Right atrium auricular region (tissue), 2 donors: ENCODE data around the gene SLC41A2. TPM values are rescaled to one million over a fixed set of nuclear protein-coding genes. Genes with fewer than 3 reads are reported as not detected.

ENCODE experiments used
- DNase-seq: peaks from one replicate; pipeline ENCODE4 v3.0.0-alpha.2; 2019; ENCODE audit warnings: low spot score
- H3K27ac ChIP-seq, 2 donors: fragments of 200-600 bp; sonication (generic); 1 replicate in 1 of 2; 2 replicates in 1 of 2; pipeline ENCODE4 v1.5.1; 2016 to 2019
- H3K27me3 ChIP-seq, 2 donors: fragments of 200-600 bp; sonication (generic); one replicate each; pipeline versions ENCODE4 v1.5.1 to v1.6.0; 2017 to 2019
- H3K36me3 ChIP-seq: fragments of 200-600 bp; sonication (generic); one replicate; pipeline ENCODE4 v1.5.1; 2016
- H3K4me1 ChIP-seq, 2 donors: fragments of 200-600 bp; sonication (generic); one replicate each; pipeline versions ENCODE4 v1.5.1 to v1.6.0; 2017 to 2019
- H3K4me3 ChIP-seq, 2 donors: fragments of 200-600 bp; sonication (generic); 1 replicate in 1 of 2; 2 replicates in 1 of 2; pipeline ENCODE4 v1.5.1; 2017 to 2019; ENCODE audit warnings: mild to moderate bottlenecking in 1 of 2, moderate library complexity in 1 of 2
- H3K9me3 ChIP-seq, 2 donors: fragments of 200-600 bp; sonication (generic); one replicate each; pipeline ENCODE4 v1.5.1; 2019
- CTCF ChIP-seq, 2 donors: fragments of 200-600 bp; sonication (generic); IDR thresholded peaks; one replicate each; pipeline ENCODE4 v1.5.1; 2019; ENCODE audit warnings: antibody characterized with exemption in 2 of 2
- total RNA-seq, 2 donors: library from RNA; depleted of rRNA; stranded (reverse); fragments of >200 nt; gene quantifications; one replicate each; pipeline ENCODE4 v1.1.0, GENCODE V29; 2016

Gene SLC41A2
- total RNA-seq, 2 donors from 2014 or later: 12.0 to 17.5 TPM

DNA sequence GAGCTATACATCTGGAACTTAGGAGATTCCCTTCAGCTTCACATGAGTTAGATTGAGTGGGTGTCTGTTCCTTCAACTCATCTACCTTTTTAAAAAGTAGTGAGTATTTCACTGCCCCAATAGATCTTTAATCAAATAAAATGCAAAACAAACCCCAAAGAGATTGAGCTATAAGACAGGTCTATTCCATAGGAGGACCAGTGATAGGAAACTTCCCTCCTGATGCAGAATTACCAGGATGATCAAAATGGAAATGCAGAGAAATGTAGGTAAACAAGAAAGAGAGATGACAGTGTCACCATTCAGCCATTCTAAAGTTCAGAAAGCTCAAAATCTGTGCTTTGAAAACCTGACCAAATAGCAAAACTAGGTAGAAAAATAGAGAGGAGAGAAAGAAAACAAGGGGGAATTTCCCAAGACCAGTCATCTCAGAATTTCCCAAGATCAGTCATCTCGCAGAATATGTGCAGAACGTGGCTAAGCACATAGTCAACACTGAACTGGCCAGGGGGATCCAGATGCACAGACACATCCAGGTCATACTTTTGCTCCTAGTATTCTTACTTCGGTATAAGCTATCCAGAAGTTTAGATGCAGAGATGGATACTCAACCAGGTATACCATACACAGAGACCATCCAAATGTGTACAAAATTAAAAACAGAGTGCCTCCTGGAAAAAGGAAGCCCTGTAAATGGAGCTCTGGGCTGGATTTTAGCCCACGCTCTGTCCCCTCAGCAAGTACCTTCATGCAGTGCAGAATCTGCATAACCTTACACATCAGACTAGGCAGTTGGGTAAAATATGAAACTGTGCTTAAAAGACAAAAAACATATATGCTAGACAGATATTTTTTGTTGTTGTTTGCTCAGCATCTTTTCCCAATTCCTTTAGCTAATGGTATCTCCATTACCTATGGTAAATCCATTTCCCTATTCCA, 27.4 kb downstream of the SLC41A2 start:
- TF ChIP-seq CTCF (IDR thresholded peaks at IDR 0.05): no peak
- Histone ChIP-seq H3K4me1 (no peaks in the 10 kb centered on the region), H3K4me3 (no peak overlapping the region), H3K36me3 (no peaks in the 10 kb centered on the region), H3K9me3 (no peaks in the 10 kb centered on the region), H3K27ac (no peak overlapping the region), H3K27me3 (no peaks in the 10 kb centered on the region)
- no peak for DNase-seq

- Histone ChIP-seq H3K36me3 (no peaks in the 10 kb centered on the region), H3K27ac (no peak overlapping the region), H3K4me3 (no peak overlapping the region), H3K27me3 (no peaks in the 10 kb centered on the region), H3K4me1 (no peaks in the 10 kb centered on the region), H3K9me3 (no peaks in the 10 kb centered on the region)
- no peak for DNase-seq
- TF ChIP-seq CTCF (IDR thresholded peaks at IDR 0.05): no peak
These were observed 28.1 kb downstream of the SLC41A2 start for GRCh38 chr12:104929977-104930376.

GRCh38 chr12:104929368-104929767, 28.7 kb downstream of the SLC41A2 start:
- no peak overlapping the region for H3K27ac ChIP-seq
- H3K4me3 ChIP-seq: no peak overlapping the region
- DNase-seq: no peak
- H3K4me1 ChIP-seq: no peaks in the 10 kb centered on the region
- no peaks in the 10 kb centered on the region for H3K36me3 ChIP-seq
- no peak for TF ChIP-seq CTCF (IDR thresholded peaks at IDR 0.05)
- no peaks in the 10 kb centered on the region for H3K9me3 ChIP-seq
- H3K27me3 ChIP-seq: no peaks in the 10 kb centered on the region

GRCh38 chr12:104928036-104928745, 29.9 kb downstream of the SLC41A2 start:
- no peaks in the 10 kb centered on the region for H3K9me3 ChIP-seq
- H3K36me3 ChIP-seq: no peaks in the 10 kb centered on the region
- DNase-seq: no peak
- TF ChIP-seq CTCF (IDR thresholded peaks at IDR 0.05): no peak
- H3K27me3 ChIP-seq: no peaks in the 10 kb centered on the region
- no peak overlapping the region for H3K27ac ChIP-seq
- no peaks in the 10 kb centered on the region for H3K4me1 ChIP-seq
- no peak overlapping the region for H3K4me3 ChIP-seq

DNA sequence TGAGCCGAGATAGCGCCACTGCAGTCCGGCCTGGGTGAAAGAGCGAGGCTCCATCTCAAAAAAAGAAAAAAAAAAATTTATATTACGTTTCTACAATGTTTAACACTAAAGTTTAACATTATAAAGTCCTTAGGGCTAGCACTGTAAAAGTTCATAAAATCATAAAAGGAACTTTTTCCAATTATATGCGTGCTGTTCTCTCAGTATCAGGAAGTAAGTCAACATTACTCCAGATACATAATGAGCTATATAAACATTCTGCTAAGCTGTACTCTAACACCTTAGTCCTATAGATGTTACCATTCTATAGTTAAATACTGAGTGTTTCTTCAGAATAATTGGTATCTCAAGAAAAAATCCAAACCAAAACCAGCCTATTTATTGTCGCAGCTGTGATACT, 32.6 kb downstream of the SLC41A2 start:
- no peak for DNase-seq
- H3K27ac ChIP-seq: no peak overlapping the region
- H3K36me3 ChIP-seq: no peaks in the 10 kb centered on the region
- H3K9me3 ChIP-seq: peaks cover 0 to 18% of the 10 kb centered on the region in 2 donors
- H3K27me3 ChIP-seq: no peaks in the 10 kb centered on the region
- no peak for TF ChIP-seq CTCF (IDR thresholded peaks at IDR 0.05)
- H3K4me1 ChIP-seq: no peaks in the 10 kb centered on the region
- no peak overlapping the region for H3K4me3 ChIP-seq
